ENCODE measurements around the gene AQP4.
A peak's percentile ranks its signal among the peaks of the same experiment; 100 is the strongest.

AQP4 gene

GRCh38 chr18:26832302-26832701, 33.2 kb downstream of the AQP4 start:
- no peak for DNase-seq

- DNase-seq = no peak
Observed at GRCh38 chr18:26827581-26827980, 37.9 kb downstream of the AQP4 start.

- no peak for DNase-seq
Observed at GRCh38 chr18:26826656-26827235, 38.8 kb downstream of the AQP4 start.

- peak; percentile 7 for DNase-seq
Observed at GRCh38 chr18:26821181-26821580, 44.3 kb downstream of the AQP4 start.

GRCh38 chr18:26819046-26819445, 46.5 kb downstream of the AQP4 start:
- DNase-seq = no peak

GRCh38 chr18:26818461-26818860, 47.0 kb downstream of the AQP4 start:
- DNase-seq = no peak

- peak; percentile 81 for DNase-seq
Observed at GRCh38 chr18:26813043-26813442, 52.5 kb downstream of the AQP4 start.

GRCh38 chr18:26812462-26812861, 53.0 kb downstream of the AQP4 start:
- DNase-seq = no peak

- no peak for DNase-seq
Observed at GRCh38 chr18:26809346-26809745, 56.2 kb downstream of the AQP4 start.

- DNase-seq = no peak
Observed at GRCh38 chr18:26806224-26806623, 59.3 kb downstream of the AQP4 start.

GRCh38 chr18:26804519-26804918, 61.0 kb downstream of the AQP4 start:
- DNase-seq = peak; percentile 62

- peak; percentile 34 for DNase-seq
Observed at GRCh38 chr18:26803643-26804042, 61.9 kb downstream of the AQP4 start.

GRCh38 chr18:26802330-26803200, 62.9 kb downstream of the AQP4 start:
- peak; percentile 39 for DNase-seq
